PC-9 (cell line): ENCODE data around the gene FOXR2.

Experiments
- CTCF ChIP-seq: fragments of 200-600 bp; sonication (generic); conservative IDR thresholded peaks from 2 replicates; pipeline ENCODE4 v1.6.1; 2017; ENCODE audit warnings: mixed run types, antibody characterized with exemption, mild to moderate bottlenecking, moderate library complexity
- EZH2 ChIP-seq: fragments of 200-600 bp; sonication (generic); IDR thresholded peaks from 2 replicates; pipeline ENCODE4 v1.8.0; 2017; ENCODE audit warnings: antibody characterized with exemption, low read depth

GRCh38 chrX:55638933-55639332 lies 15.7 kb downstream of the FOXR2 start:
- no peak for TF ChIP-seq CTCF
- no peak for TF ChIP-seq EZH2
